Measurements from ENCODE around the gene DCDC2.

DNA sequence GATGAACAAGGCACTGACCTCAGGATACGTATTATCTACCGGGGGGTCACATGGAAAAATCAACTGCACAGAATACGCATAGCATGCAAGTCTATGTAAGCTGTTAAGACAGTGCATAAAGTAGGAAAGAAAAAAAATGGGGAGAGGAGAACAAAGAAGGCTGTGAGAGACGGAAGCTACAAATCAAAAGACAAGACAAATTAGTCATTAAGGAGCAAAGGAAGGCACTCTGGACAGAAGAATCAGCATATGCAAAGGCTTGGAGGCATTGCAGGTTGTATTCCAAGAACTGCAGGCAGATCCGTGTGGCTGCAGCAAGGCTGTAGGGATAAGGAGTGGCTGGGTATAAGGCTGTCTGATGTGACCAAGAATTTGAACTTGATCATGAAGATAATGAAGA lies 142.9 kb downstream of the DCDC2 start:
- TF ChIP-seq, protein P1, sequence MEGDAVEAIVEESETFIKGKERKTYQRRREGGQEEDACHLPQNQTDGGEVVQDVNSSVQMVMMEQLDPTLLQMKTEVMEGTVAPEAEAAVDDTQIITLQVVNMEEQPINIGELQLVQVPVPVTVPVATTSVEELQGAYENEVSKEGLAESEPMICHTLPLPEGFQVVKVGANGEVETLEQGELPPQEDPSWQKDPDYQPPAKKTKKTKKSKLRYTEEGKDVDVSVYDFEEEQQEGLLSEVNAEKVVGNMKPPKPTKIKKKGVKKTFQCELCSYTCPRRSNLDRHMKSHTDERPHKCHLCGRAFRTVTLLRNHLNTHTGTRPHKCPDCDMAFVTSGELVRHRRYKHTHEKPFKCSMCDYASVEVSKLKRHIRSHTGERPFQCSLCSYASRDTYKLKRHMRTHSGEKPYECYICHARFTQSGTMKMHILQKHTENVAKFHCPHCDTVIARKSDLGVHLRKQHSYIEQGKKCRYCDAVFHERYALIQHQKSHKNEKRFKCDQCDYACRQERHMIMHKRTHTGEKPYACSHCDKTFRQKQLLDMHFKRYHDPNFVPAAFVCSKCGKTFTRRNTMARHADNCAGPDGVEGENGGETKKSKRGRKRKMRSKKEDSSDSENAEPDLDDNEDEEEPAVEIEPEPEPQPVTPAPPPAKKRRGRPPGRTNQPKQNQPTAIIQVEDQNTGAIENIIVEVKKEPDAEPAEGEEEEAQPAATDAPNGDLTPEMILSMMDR (IDR thresholded peaks at IDR 0.05; ENCODE audit: extremely low read depth in 1 of 2, insufficient read depth in 1 of 2, low read depth in 1 of 2, low read length in 2 of 2): no peak
- no peak for TF ChIP-seq POLR2AphosphoS5 (IDR thresholded peaks at IDR 0.05; ENCODE audit: insufficient read depth, low read depth, low read length)
- no peak for TF ChIP-seq EZH2 (IDR thresholded peaks at IDR 0.05; ENCODE audit: borderline replicate concordance, low read depth, low read length, severe bottlenecking)
- no peak for TF ChIP-seq POLR2A (IDR thresholded peaks at IDR 0.05; ENCODE audit: low read depth, low read length)
- TF ChIP-seq GATA2 (IDR thresholded peaks at IDR 0.05; ENCODE audit: insufficient read depth, insufficient read length, low read depth, low read length): no peak
- TF ChIP-seq, protein P2, sequence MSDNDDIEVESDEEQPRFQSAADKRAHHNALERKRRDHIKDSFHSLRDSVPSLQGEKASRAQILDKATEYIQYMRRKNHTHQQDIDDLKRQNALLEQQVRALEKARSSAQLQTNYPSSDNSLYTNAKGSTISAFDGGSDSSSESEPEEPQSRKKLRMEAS (IDR thresholded peaks at IDR 0.05; ENCODE audit: insufficient read depth, insufficient read length): no peak
- no peak for TF ChIP-seq MYC (IDR thresholded peaks at IDR 0.05; ENCODE audit: low read depth, low read length)
- no peak for TF ChIP-seq FOS (IDR thresholded peaks at IDR 0.05; ENCODE audit: borderline replicate concordance, insufficient read depth, low read length)
